ENCODE data around the gene SKA1.
"Not testable (repeated sequence)": the region's sequence is repeated elsewhere in the genome, so short reads cannot be mapped to it uniquely, and the experiment has no call there.

- not testable (repeated sequence) for TF ChIP-seq EZH2 (IDR thresholded peaks at IDR 0.05); POLR2AphosphoS5 (IDR thresholded peaks at IDR 0.05; ENCODE audit: borderline replicate concordance, low read depth, low read length)
Measured at GRCh38 chr18:50404752-50405581, 30.1 kb downstream of the SKA1 start.

Measured in SK-N-MC (cell line).